ENCODE measurements around the gene PXMP2. TPM values are rescaled to one million over a fixed set of nuclear protein-coding genes. Genes with fewer than 3 reads are reported as not detected.
A peak's percentile ranks its signal among the peaks of the same experiment; 100 is the strongest.

PXMP2 gene
- total RNA-seq, 1 donor from 2014 or later, result 21.2 TPM

DNA sequence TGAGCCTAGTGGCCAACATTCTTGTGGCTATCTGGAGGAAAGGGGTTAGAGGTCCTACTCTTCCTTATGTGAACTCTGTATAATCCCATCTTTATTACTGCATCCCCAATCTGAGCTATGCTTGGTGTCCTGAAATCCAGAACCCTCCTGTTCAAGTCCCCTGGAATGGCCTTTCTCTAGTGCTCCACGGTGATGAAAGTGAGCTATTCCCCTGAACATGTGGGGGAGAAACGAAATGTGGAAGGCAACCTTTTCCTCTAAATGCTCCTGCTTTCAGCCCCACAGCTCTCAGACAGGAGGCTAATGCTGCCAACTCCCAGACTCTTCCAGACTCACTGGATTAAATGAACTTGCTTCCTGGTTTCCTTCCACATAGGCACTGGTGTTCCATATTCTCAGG, 20.8 kb downstream of the PXMP2 start:
- peaks cover 16% of the 10 kb centered on the region for H3K4me1 ChIP-seq
- DNase-seq, result no peak
- no peaks in the 10 kb centered on the region for H3K36me3 ChIP-seq
- no peak for ATAC-seq
- H3K27me3 ChIP-seq, result no peaks in the 10 kb centered on the region
- no peak overlapping the region for H3K4me3 ChIP-seq
- no peaks in the 10 kb centered on the region for H3K9me3 ChIP-seq
- TF ChIP-seq, protein P1, sequence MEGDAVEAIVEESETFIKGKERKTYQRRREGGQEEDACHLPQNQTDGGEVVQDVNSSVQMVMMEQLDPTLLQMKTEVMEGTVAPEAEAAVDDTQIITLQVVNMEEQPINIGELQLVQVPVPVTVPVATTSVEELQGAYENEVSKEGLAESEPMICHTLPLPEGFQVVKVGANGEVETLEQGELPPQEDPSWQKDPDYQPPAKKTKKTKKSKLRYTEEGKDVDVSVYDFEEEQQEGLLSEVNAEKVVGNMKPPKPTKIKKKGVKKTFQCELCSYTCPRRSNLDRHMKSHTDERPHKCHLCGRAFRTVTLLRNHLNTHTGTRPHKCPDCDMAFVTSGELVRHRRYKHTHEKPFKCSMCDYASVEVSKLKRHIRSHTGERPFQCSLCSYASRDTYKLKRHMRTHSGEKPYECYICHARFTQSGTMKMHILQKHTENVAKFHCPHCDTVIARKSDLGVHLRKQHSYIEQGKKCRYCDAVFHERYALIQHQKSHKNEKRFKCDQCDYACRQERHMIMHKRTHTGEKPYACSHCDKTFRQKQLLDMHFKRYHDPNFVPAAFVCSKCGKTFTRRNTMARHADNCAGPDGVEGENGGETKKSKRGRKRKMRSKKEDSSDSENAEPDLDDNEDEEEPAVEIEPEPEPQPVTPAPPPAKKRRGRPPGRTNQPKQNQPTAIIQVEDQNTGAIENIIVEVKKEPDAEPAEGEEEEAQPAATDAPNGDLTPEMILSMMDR (IDR thresholded peaks at IDR 0.05), result no peak
- no peak overlapping the region for H3K27ac ChIP-seq
- intact Hi-C loops (cut with DNase I), result no loop called here

DNA sequence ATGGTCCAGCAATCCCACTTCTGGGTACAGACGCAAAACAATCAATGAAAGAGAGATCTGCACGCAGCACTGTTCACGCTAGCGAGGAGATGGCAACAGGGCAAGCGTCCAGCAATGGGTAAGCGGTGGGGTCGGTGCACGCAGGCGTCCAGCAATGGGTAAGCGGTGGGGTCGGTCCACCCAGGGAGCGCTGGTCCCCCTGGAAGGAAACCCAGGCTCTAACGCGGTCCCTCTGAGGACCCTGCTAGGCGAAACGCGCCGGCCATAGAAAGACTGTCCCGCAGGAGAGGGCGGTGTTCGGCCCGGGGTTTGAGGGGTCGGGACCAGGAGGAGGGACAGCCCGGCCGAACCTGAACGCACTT, 22.6 kb downstream of the PXMP2 start:
- Histone ChIP-seq H3K36me3 (peaks cover 5% of the 10 kb centered on the region), H3K9me3 (no peaks in the 10 kb centered on the region), H3K4me3 (peak overlapping the region; percentile 79), H3K27me3 (no peaks in the 10 kb centered on the region), H3K4me1 (peaks cover 16% of the 10 kb centered on the region), H3K27ac (peak overlapping the region; percentile 74)
- ATAC-seq (peak; percentile 35), DNase-seq (no peak)
- intact Hi-C loops (cut with DNase I), result no loop called here
- TF ChIP-seq, protein P1 (IDR thresholded peaks at IDR 0.05), result no peak

DNA sequence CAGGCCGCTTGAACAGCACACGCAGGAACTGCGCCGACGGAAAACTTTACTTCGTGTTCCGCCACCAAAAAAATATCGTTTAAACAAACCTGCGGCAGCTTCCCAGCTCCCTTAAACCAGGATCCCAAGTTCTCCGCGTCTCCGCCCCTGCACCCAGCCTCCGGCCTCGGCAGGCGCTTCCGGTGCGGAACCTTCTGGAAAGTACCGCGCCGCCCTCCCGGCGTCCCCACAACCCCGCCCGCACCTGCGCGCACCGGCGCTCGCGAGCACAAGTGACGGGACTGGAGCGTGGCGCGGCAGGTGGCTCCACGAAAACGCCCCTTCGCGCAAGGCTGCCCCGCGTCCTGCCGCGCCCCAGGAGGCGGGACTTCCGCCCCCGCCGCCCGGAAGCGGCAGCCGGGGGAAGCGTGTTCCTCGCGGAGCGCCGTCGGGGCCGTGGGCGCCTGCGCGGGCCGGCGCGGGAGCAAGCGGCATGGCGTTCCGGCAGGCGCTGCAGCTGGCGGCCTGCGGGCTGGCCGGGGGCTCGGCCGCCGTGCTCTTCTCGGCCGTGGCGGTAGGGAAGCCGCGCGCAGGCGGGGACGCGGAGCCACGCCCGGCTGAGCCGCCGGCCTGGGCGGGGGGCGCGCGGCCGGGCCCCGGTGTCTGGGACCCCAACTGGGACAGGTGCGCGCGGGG, 23.2 kb downstream of the PXMP2 start, which contains the start of gene PGAM5:
TSS of gene PGAM5 (plus strand) at position 438 of the 675 bp plus-strand sequence. CDS start at position 473, 35 bp downstream.
- H3K9me3 ChIP-seq, result no peaks in the 10 kb centered on the region
- DNase-seq (peak; percentile 94), ATAC-seq (peak; percentile 97)
- H3K27me3 ChIP-seq, result no peaks in the 10 kb centered on the region
- H3K4me3 ChIP-seq, result peak within 1 kb of the TSS; percentile 79
- peaks cover 8% of the 10 kb centered on the region for H3K36me3 ChIP-seq
- intact Hi-C loops (cut with DNase I), result no loop called here
- TF ChIP-seq, protein P1 (IDR thresholded peaks at IDR 0.05), result no peak
- H3K4me1 ChIP-seq, result peaks cover 16% of the 10 kb centered on the region
- peak within 1 kb of the TSS; percentile 74 for H3K27ac ChIP-seq

DNA sequence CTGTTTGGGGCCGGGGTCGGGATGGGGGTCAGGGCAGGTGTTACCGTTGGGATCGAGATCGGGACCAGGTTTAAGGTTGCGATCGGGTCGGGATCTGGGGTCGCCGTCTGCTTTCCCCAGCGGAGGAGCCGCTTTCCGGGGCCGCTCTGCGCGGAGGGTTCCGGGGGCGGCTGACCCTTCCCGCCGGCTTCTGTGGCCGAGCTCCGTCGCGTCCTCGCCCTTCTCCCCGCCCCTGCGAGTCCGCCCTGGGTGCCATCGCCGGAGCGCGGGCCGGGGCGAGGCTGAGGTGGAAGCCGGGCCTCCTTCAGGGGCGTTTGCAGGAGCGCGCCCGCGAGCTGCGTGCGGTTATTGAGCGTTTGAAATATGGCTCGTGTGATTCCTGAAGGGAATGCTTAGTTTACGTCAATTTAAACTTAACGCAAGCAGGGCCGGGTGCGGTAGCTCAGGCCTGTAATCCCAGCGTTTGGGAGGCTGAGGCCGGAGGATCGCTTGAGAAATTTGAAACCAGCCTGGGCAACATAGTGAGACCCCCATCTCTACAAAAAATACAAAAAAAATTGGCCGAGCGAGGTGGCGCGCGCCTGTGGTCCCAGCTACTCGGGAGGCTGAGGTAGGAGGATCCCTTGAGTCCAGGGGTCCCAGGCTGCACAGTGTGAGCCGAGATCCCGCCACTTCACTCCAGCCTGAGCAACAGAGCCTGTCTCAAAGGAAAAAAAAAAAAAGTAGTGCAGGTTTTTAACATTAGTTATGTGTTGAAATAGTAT, 23.9 kb downstream of the PXMP2 start:
- TF ChIP-seq, protein P1 (IDR thresholded peaks at IDR 0.05), result no peak
- ATAC-seq, result peak; percentile 5
- peak; percentile 70 for DNase-seq

DNA sequence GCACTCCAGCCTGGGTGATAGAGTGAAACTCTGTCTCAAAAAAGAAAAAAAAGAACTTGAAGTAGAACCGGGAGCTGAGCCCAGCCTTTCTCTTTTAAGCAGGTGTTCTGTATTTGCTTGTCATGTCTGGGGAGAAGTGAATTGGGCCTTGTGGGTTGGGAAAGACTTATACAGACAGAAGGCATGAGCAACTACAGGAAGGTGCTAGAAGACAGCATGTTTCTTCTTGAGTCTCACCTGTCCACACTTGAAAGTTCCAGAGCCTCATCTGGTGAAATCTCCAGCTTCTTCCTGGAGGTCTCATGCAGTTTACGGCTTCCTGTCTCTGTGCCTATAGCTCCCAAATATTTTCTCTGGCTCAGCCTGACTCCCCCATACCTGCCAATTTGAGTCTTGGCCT, 25.7 kb downstream of the PXMP2 start:
- DNase-seq (no peak), ATAC-seq (no peak)
- Histone ChIP-seq H3K27me3 (no peaks in the 10 kb centered on the region), H3K4me1 (peaks cover 16% of the 10 kb centered on the region), H3K27ac (no peak overlapping the region), H3K9me3 (no peaks in the 10 kb centered on the region), H3K4me3 (no peak overlapping the region), H3K36me3 (peaks cover 24% of the 10 kb centered on the region)
- TF ChIP-seq, protein P1 (IDR thresholded peaks at IDR 0.05), result no peak
- intact Hi-C loops (cut with DNase I), result no loop called here

More for the DNA sequence above, 23.9 kb downstream of the PXMP2 start:
- intact Hi-C loops (cut with DNase I), result no loop called here
- H3K4me1 ChIP-seq, result peaks cover 16% of the 10 kb centered on the region
- H3K36me3 ChIP-seq, result peaks cover 8% of the 10 kb centered on the region
- no peaks in the 10 kb centered on the region for H3K9me3 ChIP-seq
- peak overlapping the region; percentile 31 for H3K27ac ChIP-seq
- peak overlapping the region; percentile 79 for H3K4me3 ChIP-seq
- H3K27me3 ChIP-seq, result no peaks in the 10 kb centered on the region

Data from upper lobe of right lung (tissue), 1 donor.